HCT116 (cell line): Measurements from ENCODE around the gene FRY. TPM values are rescaled to one million over a fixed set of nuclear protein-coding genes. Genes with fewer than 3 reads are reported as not detected.

Experiments used
- ATAC-seq: fragments of 200-7000 bp; cut with Tn5 transposase; 2 replicates; pipeline ENCODE4 v1.9.1; 2020; ENCODE audit warnings: mild to moderate bottlenecking, moderate library complexity
- BruUV-seq: library from RNA; stranded (reverse); fragments of 400-500 nt; replicated peaks from 2 replicates; lab custom pipeline; 2021; lab: Mats Ljungman, UMichigan
- CTCF ChIA-PET: fragments of 300-600 bp; sonication (Branson Sonifier 250); formaldehyde crosslinking; loops from one replicate; lab custom pipeline; 2021; ENCODE audit warnings: antibody characterized with exemption; lab: Charles Lee
- POLR2A ChIA-PET: fragments of 300-600, 350-600 bp; sonication (Branson Sonifier 250); formaldehyde crosslinking; loops from one replicate; lab custom pipeline; 2021; ENCODE audit warnings: antibody characterized with exemption; lab: Charles Lee
- RAD21 ChIA-PET, 2 experiments: fragments of 300-600 bp; sonication (Branson Sonifier 250); formaldehyde crosslinking; loops; one replicate each; lab custom pipeline; 2023; ENCODE audit warnings: low total read pairs in 2 of 2; ENCODE audit not compliant: uncharacterized antibody in 2 of 2, unreplicated experiment in 2 of 2, low non-redundant PET in 1 of 2; lab: Charles Lee
- DNase-seq: peaks from one replicate; pipeline ENCODE4 v3.0.0-alpha.2; 2010; ENCODE audit warnings: low read depth, low spot score
- H2AFZ ChIP-seq: fragments of 200-600 bp; shearing (Covaris generic), sonication (generic); 2 replicates; pipeline ENCODE4 v1.6.1; 2017; ENCODE audit warnings: low read depth, mixed run types, mixed read lengths, antibody characterized with exemption, low read length; ENCODE audit not compliant: poor library complexity, severe bottlenecking
- H3K27ac ChIP-seq: 2 replicates; pipeline ENCODE4 v1.5.1; 2012; ENCODE audit warnings: low read depth, low read length
- H3K27me3 ChIP-seq: fragments of 200-600 bp; sonication (generic); 2 replicates; pipeline ENCODE4 v1.6.1; 2016; ENCODE audit warnings: mixed run types, low read length, mixed read lengths; ENCODE audit not compliant: insufficient read depth
- H3K36me3 ChIP-seq, 2 experiments: fragments of 200-500 bp in 1 of 2; fragments of 200-600 bp in 1 of 2; sonication (Bioruptor generic) in 1 of 2; sonication (generic) in 1 of 2; 2 replicates each; pipeline versions ENCODE4 v1.5.1 to v1.6.1; 2014 to 2016; ENCODE audit warnings: low read length in 2 of 2, inconsistent platforms in 1 of 2, mixed read lengths in 1 of 2, mixed run types in 1 of 2; ENCODE audit not compliant: insufficient read depth in 2 of 2, control insufficient read depth in 1 of 2
- H3K4me1 ChIP-seq, 2 experiments: fragments of 200-600 bp in 1 of 2; sonication (generic) in 1 of 2; 2 replicates each; pipeline versions ENCODE4 v1.5.1 to v1.6.1; 2012 to 2017; ENCODE audit warnings: low read length in 2 of 2, inconsistent platforms in 1 of 2, mild to moderate bottlenecking in 1 of 2, mixed read lengths in 1 of 2, mixed run types in 1 of 2, moderate library complexity in 1 of 2; ENCODE audit not compliant: insufficient read depth in 2 of 2, control insufficient read depth in 1 of 2
- H3K4me2 ChIP-seq: fragments of 200-600 bp; sonication (generic); 2 replicates; pipeline ENCODE4 v1.6.1; 2017; ENCODE audit warnings: mixed run types, low read length, mixed read lengths
- H3K4me3 ChIP-seq, 2 experiments: fragments of 200-600 bp in 1 of 2; sonication (generic) in 1 of 2; replicated peaks in 1 of 2; 2 replicates each; pipeline ENCODE4 v1.5.1; 2011 to 2016; ENCODE audit warnings: low read length in 2 of 2, control low read depth in 1 of 2, low read depth in 1 of 2, mild to moderate bottlenecking in 1 of 2, mixed read lengths in 1 of 2, mixed run types in 1 of 2
- H3K79me2 ChIP-seq: fragments of 200-600 bp; sonication (generic); 2 replicates; pipeline ENCODE4 v1.6.1; 2017; ENCODE audit warnings: mild to moderate bottlenecking, mixed run types, low read length, moderate library complexity, mixed read lengths; ENCODE audit not compliant: insufficient read depth
- H3K9ac ChIP-seq: fragments of 200-600 bp; sonication (generic); 2 replicates; pipeline ENCODE4 v1.6.1; 2016; ENCODE audit warnings: low read length, mixed read lengths
- H3K9me2 ChIP-seq: fragments of 200-600 bp; sonication (generic), shearing (Covaris generic); 2 replicates; pipeline ENCODE4 v1.6.1; 2017; ENCODE audit warnings: mixed run types, mild to moderate bottlenecking, moderate library complexity; ENCODE audit not compliant: insufficient read depth
- H3K9me3 ChIP-seq, 2 experiments: fragments of 200-500 bp in 1 of 2; fragments of 200-600 bp in 1 of 2; sonication (Bioruptor generic) in 1 of 2; sonication (generic) in 1 of 2; 2 replicates each; pipeline ENCODE4 v1.6.1; 2014 to 2017; ENCODE audit warnings: low read length in 2 of 2, mixed read lengths in 2 of 2, inconsistent platforms in 1 of 2, low read depth in 1 of 2, mild to moderate bottlenecking in 1 of 2, mixed run types in 1 of 2, moderate library complexity in 1 of 2; ENCODE audit not compliant: control insufficient read depth in 1 of 2, insufficient read depth in 1 of 2
- H4K20me1 ChIP-seq: fragments of 200-600 bp; sonication (generic), shearing (Covaris generic); 2 replicates; pipeline ENCODE4 v1.6.1; 2017; ENCODE audit warnings: mixed run types, mild to moderate bottlenecking, moderate library complexity; ENCODE audit not compliant: insufficient read depth
- CBX3 ChIP-seq: IDR thresholded peaks from 2 replicates; pipeline ENCODE4 v1.6.1; 2012; ENCODE audit warnings: low read depth
- CEBPB ChIP-seq: IDR thresholded peaks from 2 replicates; pipeline ENCODE4 v1.6.1; 2012; ENCODE audit warnings: low read depth
- EZH2 ChIP-seq: fragments of 200-600 bp; sonication (generic); IDR thresholded peaks from 2 replicates; pipeline ENCODE4 v1.6.1; 2017; ENCODE audit warnings: antibody characterized with exemption, mixed run types
- FOSL1 ChIP-seq: IDR thresholded peaks from 2 replicates; pipeline ENCODE4 v1.6.1; 2012; ENCODE audit warnings: low read depth
- POLR2A ChIP-seq: IDR thresholded peaks from 2 replicates; pipeline ENCODE4 v1.7.0; 2011; ENCODE audit warnings: borderline replicate concordance; ENCODE audit not compliant: insufficient read depth, insufficient read length; ENCODE audit errors: extremely low read depth
- POLR2AphosphoS5 ChIP-seq: IDR thresholded peaks from 2 replicates; pipeline ENCODE4 v1.6.1; 2011; ENCODE audit warnings: mild to moderate bottlenecking, low read depth, low read length, moderate library complexity
- RAD21 ChIP-seq: IDR thresholded peaks from 2 replicates; pipeline ENCODE4 v1.6.1; 2012; ENCODE audit warnings: low read depth, mild to moderate bottlenecking
- SIN3A ChIP-seq: IDR thresholded peaks from 2 replicates; pipeline ENCODE4 v1.6.1; 2012; ENCODE audit warnings: low read depth
- SP1 ChIP-seq: IDR thresholded peaks from 2 replicates; pipeline ENCODE4 v1.6.1; 2012; ENCODE audit warnings: low read depth
- SRF ChIP-seq: IDR thresholded peaks from 2 replicates; pipeline ENCODE4 v1.6.1; 2012; ENCODE audit warnings: low read depth
- TCF7L2 ChIP-seq: IDR thresholded peaks from 2 replicates; pipeline ENCODE4 v1.7.0; 2011; ENCODE audit warnings: borderline replicate concordance, inconsistent platforms; ENCODE audit not compliant: insufficient read depth, insufficient read length; ENCODE audit errors: extremely low read depth
- YY1 ChIP-seq: IDR thresholded peaks from 2 replicates; pipeline ENCODE4 v1.6.1; 2011; ENCODE audit warnings: low read length, low read depth, moderate library complexity, mild to moderate bottlenecking; ENCODE audit not compliant: insufficient replicate concordance; ENCODE audit errors: extremely low read depth
- ZFX ChIP-seq: fragments of 450-650 bp; IDR thresholded peaks from 2 replicates; pipeline ENCODE4 v1.6.1; 2017
- ZNF274 ChIP-seq: fragments of 200-500 bp; sonication (Bioruptor generic); IDR thresholded peaks from 2 replicates; pipeline ENCODE4 v1.6.1; 2014; ENCODE audit warnings: mild to moderate bottlenecking, low read depth, low read length, inconsistent platforms
- intact Hi-C: fragments of 100-400 bp; cut with micrococcal nuclease; formaldehyde crosslinking; loops from 2 replicates; pipeline ENCODE4 v1.10.0; 2022
- total RNA-seq: library from RNA; stranded (reverse); gene quantifications from one replicate; pipeline ENCODE4 v1.2.1, GENCODE V29; 2021; ENCODE audit not compliant: unreplicated experiment
- TF ChIP-seq, protein P1 (sequence below): IDR thresholded peaks from 2 replicates; pipeline ENCODE4 v1.6.1; 2012; ENCODE audit warnings: low read depth
- TF ChIP-seq, protein P2 (sequence below): IDR thresholded peaks from 2 replicates; pipeline ENCODE4 v1.6.1; 2012
- TF ChIP-seq, protein P3 (sequence below): IDR thresholded peaks from 2 replicates; pipeline ENCODE4 v1.6.1; 2011; ENCODE audit warnings: mild to moderate bottlenecking, low read length, moderate library complexity; ENCODE audit not compliant: insufficient replicate concordance; ENCODE audit errors: extremely low read depth

FRY gene
- total RNA-seq, 1 experiment from 2014 or later = 1.4 TPM

DNA sequence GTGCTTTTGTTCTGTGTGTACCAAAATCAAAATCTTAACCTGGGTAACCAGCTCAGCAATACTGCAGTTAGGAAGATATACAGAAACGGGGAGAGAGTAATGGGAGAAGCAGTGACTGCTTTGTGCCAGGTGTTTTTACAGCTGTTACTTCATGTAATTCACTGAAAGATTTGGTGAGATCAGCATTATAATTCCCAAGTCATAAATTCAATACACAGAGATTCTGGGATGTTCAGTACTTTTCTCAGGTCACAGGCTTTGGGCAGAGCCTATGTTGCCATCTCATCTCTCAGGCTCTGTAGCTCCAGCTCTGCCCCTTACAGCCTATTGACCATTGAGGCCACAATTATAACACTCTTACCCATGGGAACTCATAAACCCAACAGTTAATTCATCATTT lies 145.1 kb downstream of the FRY start:
- DNase-seq (no peak), ATAC-seq (no peak)
- ChIA-PET POLR2A (interaction anchor here (1.0 kb wide), 1 partner anchor 21 kb away, joined by 3 read pairs; no protein-coding TSS in a partner anchor), RAD21 (no interaction called here), CTCF (interaction anchor here (6.0 kb wide), 1 partner anchor 12 kb away, joined by 38 read pairs; no protein-coding TSS in a partner anchor)
- intact Hi-C loops = no loop called here
- Histone ChIP-seq H3K9ac (no peak overlapping the region), H4K20me1 (no peaks in the 10 kb centered on the region), H3K27me3 (no peaks in the 10 kb centered on the region), H3K4me2 (no peak overlapping the region), H3K9me2 (no peaks in the 10 kb centered on the region), H3K4me3 (no peak overlapping the region), H3K79me2 (no peaks in the 10 kb centered on the region), H3K9me3 (no peaks in the 10 kb centered on the region), H3K4me1 (no peaks in the 10 kb centered on the region), H2AFZ (no peak overlapping the region), H3K36me3 (no peaks in the 10 kb centered on the region), H3K27ac (no peak overlapping the region)
- no TSS peak for BruUV-seq
- TF ChIP-seq YY1 (no peak), CEBPB (no peak), EZH2 (no peak), POLR2A (no peak), SRF (no peak), SIN3A (no peak), ZNF274 (no peak), FOSL1 (no peak), TCF7L2 (no peak), RAD21 (no peak), CBX3 (no peak), POLR2AphosphoS5 (no peak), SP1 (no peak), ZFX (no peak)
- TF ChIP-seq, protein P1, sequence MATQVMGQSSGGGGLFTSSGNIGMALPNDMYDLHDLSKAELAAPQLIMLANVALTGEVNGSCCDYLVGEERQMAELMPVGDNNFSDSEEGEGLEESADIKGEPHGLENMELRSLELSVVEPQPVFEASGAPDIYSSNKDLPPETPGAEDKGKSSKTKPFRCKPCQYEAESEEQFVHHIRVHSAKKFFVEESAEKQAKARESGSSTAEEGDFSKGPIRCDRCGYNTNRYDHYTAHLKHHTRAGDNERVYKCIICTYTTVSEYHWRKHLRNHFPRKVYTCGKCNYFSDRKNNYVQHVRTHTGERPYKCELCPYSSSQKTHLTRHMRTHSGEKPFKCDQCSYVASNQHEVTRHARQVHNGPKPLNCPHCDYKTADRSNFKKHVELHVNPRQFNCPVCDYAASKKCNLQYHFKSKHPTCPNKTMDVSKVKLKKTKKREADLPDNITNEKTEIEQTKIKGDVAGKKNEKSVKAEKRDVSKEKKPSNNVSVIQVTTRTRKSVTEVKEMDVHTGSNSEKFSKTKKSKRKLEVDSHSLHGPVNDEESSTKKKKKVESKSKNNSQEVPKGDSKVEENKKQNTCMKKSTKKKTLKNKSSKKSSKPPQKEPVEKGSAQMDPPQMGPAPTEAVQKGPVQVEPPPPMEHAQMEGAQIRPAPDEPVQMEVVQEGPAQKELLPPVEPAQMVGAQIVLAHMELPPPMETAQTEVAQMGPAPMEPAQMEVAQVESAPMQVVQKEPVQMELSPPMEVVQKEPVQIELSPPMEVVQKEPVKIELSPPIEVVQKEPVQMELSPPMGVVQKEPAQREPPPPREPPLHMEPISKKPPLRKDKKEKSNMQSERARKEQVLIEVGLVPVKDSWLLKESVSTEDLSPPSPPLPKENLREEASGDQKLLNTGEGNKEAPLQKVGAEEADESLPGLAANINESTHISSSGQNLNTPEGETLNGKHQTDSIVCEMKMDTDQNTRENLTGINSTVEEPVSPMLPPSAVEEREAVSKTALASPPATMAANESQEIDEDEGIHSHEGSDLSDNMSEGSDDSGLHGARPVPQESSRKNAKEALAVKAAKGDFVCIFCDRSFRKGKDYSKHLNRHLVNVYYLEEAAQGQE = no peak
- TF ChIP-seq, protein P2, sequence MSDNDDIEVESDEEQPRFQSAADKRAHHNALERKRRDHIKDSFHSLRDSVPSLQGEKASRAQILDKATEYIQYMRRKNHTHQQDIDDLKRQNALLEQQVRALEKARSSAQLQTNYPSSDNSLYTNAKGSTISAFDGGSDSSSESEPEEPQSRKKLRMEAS = no peak
- TF ChIP-seq, protein P3, sequence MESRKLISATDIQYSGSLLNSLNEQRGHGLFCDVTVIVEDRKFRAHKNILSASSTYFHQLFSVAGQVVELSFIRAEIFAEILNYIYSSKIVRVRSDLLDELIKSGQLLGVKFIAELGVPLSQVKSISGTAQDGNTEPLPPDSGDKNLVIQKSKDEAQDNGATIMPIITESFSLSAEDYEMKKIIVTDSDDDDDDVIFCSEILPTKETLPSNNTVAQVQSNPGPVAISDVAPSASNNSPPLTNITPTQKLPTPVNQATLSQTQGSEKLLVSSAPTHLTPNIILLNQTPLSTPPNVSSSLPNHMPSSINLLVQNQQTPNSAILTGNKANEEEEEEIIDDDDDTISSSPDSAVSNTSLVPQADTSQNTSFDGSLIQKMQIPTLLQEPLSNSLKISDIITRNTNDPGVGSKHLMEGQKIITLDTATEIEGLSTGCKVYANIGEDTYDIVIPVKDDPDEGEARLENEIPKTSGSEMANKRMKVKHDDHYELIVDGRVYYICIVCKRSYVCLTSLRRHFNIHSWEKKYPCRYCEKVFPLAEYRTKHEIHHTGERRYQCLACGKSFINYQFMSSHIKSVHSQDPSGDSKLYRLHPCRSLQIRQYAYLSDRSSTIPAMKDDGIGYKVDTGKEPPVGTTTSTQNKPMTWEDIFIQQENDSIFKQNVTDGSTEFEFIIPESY = no peak
